ENCODE data around the gene KIAA0319L.

- no peak for TF ChIP-seq EZH2 (IDR thresholded peaks at IDR 0.05)
- TF ChIP-seq POLR2AphosphoS5 (IDR thresholded peaks at IDR 0.05; ENCODE audit: borderline replicate concordance, low read depth, low read length): no peak
- TF ChIP-seq FOXP2 (optimal IDR thresholded peaks at IDR 0.05; ENCODE audit: control extremely low read depth, extremely low read length, insufficient read depth): no peak
These were observed 29.6 kb upstream of the KIAA0319L start for GRCh38 chr1:35586808-35587207.
